Measurements from ENCODE around the gene NAV1. TPM values are rescaled to one million over a fixed set of nuclear protein-coding genes. Genes with fewer than 3 reads are reported as not detected.

NAV1 gene
- total and polyA plus RNA-seq, 2 donors (not counting 3 experiments of a cell fraction or from before 2014, with no cell fraction given): 19.9 to 138 TPM

GRCh38 chr1:201503397-201504176, 35.3 kb upstream of the NAV1 start:
- H3K36me3 ChIP-seq (ENCODE audit: control insufficient read depth in 2 of 2, extremely low read depth in 1 of 2, insufficient read depth in 2 of 2, low read length in 2 of 2): peaks cover 1 to 2% of the 10 kb centered on the region in 2 experiments
- intact Hi-C loops (cut with micrococcal nuclease) (loop anchor here (1.0 kb wide), 3 partner anchors 9 to 35 kb away; no protein-coding TSS in a partner anchor), dilution Hi-C loops (cut with MboI; ENCODE audit: extremely low pct_ligation_motif_present, low sequenced_read_pairs) (no loop called here)
- TF ChIP-seq POLR2AphosphoS5 (IDR thresholded peaks at IDR 0.05; ENCODE audit: insufficient read depth, low read depth, low read length) (peak; percentile 73), JUN (IDR thresholded peaks at IDR 0.05; ENCODE audit: borderline replicate concordance, insufficient read depth, insufficient read length, low read depth) (peak; percentile 95), GATA2 (IDR thresholded peaks at IDR 0.05; ENCODE audit: insufficient read depth, insufficient read length, low read depth, low read length) (no peak), POLR2A (IDR thresholded peaks at IDR 0.05; ENCODE audit: low read depth, low read length) (peak; percentile 69), EZH2 (IDR thresholded peaks at IDR 0.05; ENCODE audit: borderline replicate concordance, low read depth, low read length, severe bottlenecking) (no peak)
- ChIA-PET CTCF (interaction anchor here (1.2 to 28.3 kb wide), 5 partner anchors 2 to 68 kb away, joined by 4 to 1317 read pairs (median 17); partner anchors contain the start of gene CSRP1), POLR2A (interaction anchor here (0.6 to 7.8 kb wide), 7 partner anchors 9 to 919 kb away, joined by 3 to 124 read pairs (median 12); no protein-coding TSS in a partner anchor)
- H3K27ac ChIP-seq (ENCODE audit: insufficient read depth, low read depth, low read length): peak overlapping the region; percentile 89
- peak overlapping the region in 1 of 3 experiments; percentile 44 for H3K4me3 ChIP-seq (replicated peaks in 1 of 3; ENCODE audit: insufficient read depth in 1 of 3, low read depth in 1 of 3, low read length in 3 of 3)
- H3K9me1 ChIP-seq (replicated peaks; ENCODE audit: control insufficient read depth, extremely low read depth, insufficient read depth, low read length): no peaks in the 10 kb centered on the region
- peaks cover 61% of the 10 kb centered on the region for H3K4me1 ChIP-seq (ENCODE audit: control insufficient read depth, extremely low read depth, insufficient read depth, low read length)
- no peaks in the 10 kb centered on the region for H3K9me3 ChIP-seq (replicated peaks; ENCODE audit: control insufficient read depth, insufficient read depth, low read length)
- H3K79me2 ChIP-seq (ENCODE audit: control insufficient read depth, insufficient read depth, low read length): peaks cover 81% of the 10 kb centered on the region
- H4K20me1 ChIP-seq (replicated peaks; ENCODE audit: control insufficient read depth, extremely low read depth, insufficient read depth, low read length): no peaks in the 10 kb centered on the region
- BruUV-seq (replicated peaks): TSS peak; percentile 53
- peak overlapping the region; percentile 81 for H3K4me2 ChIP-seq (ENCODE audit: insufficient read depth, low read length)
- H2AFZ ChIP-seq (ENCODE audit: low read depth, low read length): no peak overlapping the region
- no peaks in the 10 kb centered on the region for H3K27me3 ChIP-seq (ENCODE audit: control insufficient read depth in 2 of 2, insufficient read depth in 2 of 2, low read length in 2 of 2)
- DNase-seq (ENCODE audit: low read depth, low spot score): peak; percentile 96
- H3K9ac ChIP-seq (replicated peaks; ENCODE audit: extremely low read depth, insufficient read depth, low read length): peak overlapping the region; percentile 88
- FAIRE-seq: peak; percentile 98

- POLR2A ChIA-PET: interaction anchor here (0.6 to 7.8 kb wide), 7 partner anchors 8 to 920 kb away, joined by 3 to 124 read pairs (median 12); no protein-coding TSS in a partner anchor
- peak overlapping the region in 1 of 3 experiments; percentile 44 for H3K4me3 ChIP-seq (replicated peaks in 1 of 3; ENCODE audit: insufficient read depth in 1 of 3, low read depth in 1 of 3, low read length in 3 of 3)
These were observed 34.7 kb upstream of the NAV1 start for GRCh38 chr1:201504179-201504631.

More at GRCh38 chr1:201504179-201504631, 34.7 kb upstream of the NAV1 start:
- CTCF ChIA-PET: interaction anchor here (1.2 to 28.3 kb wide), 5 partner anchors 1 to 69 kb away, joined by 4 to 1317 read pairs (median 17); partner anchors contain the start of gene CSRP1
- H3K9ac ChIP-seq (replicated peaks; ENCODE audit: extremely low read depth, insufficient read depth, low read length): peak overlapping the region; percentile 79
- H2AFZ ChIP-seq (ENCODE audit: low read depth, low read length): no peak overlapping the region
- H3K36me3 ChIP-seq (ENCODE audit: control insufficient read depth in 2 of 2, extremely low read depth in 1 of 2, insufficient read depth in 2 of 2, low read length in 2 of 2): no peaks in the 10 kb centered on the region
- peaks cover 60% of the 10 kb centered on the region for H3K4me1 ChIP-seq (ENCODE audit: control insufficient read depth, extremely low read depth, insufficient read depth, low read length)
- peak overlapping the region; percentile 81 for H3K4me2 ChIP-seq (ENCODE audit: insufficient read depth, low read length)
- H3K9me1 ChIP-seq (replicated peaks; ENCODE audit: control insufficient read depth, extremely low read depth, insufficient read depth, low read length): no peaks in the 10 kb centered on the region
- peaks cover 75% of the 10 kb centered on the region for H3K79me2 ChIP-seq (ENCODE audit: control insufficient read depth, insufficient read depth, low read length)
- FAIRE-seq: no peak
- H3K27ac ChIP-seq (ENCODE audit: insufficient read depth, low read depth, low read length): peak overlapping the region; percentile 89
- no peaks in the 10 kb centered on the region for H4K20me1 ChIP-seq (replicated peaks; ENCODE audit: control insufficient read depth, extremely low read depth, insufficient read depth, low read length)
- intact Hi-C loops (cut with micrococcal nuclease): no loop called here
- DNase-seq (ENCODE audit: low read depth, low spot score): no peak
- no peaks in the 10 kb centered on the region for H3K9me3 ChIP-seq (replicated peaks; ENCODE audit: control insufficient read depth, insufficient read depth, low read length)
- dilution Hi-C loops (cut with MboI; ENCODE audit: extremely low pct_ligation_motif_present, low sequenced_read_pairs): no loop called here
- no peaks in the 10 kb centered on the region for H3K27me3 ChIP-seq (ENCODE audit: control insufficient read depth in 2 of 2, insufficient read depth in 2 of 2, low read length in 2 of 2)
- no TSS peak for BruUV-seq (replicated peaks)
- peak; percentile 49 for TF ChIP-seq POLR2AphosphoS5 (IDR thresholded peaks at IDR 0.05; ENCODE audit: insufficient read depth, low read depth, low read length)
- TF ChIP-seq FOS (IDR thresholded peaks at IDR 0.05; ENCODE audit: borderline replicate concordance, insufficient read depth, low read length): no peak
